NCI-H1417 treated with DMSO at 0.1 percent for 48 hours (cell line): ENCODE measurements around the gene KCNH3.
"Not testable (repeated sequence)": the region's sequence is repeated elsewhere in the genome, so short reads cannot be mapped to it uniquely, and the experiment has no call there.

Experiments used
- DNase-seq: peaks from one replicate; lab custom pipeline; 2025; lab: John Stamatoyannopoulos, UW

KCNH3 gene

DNA sequence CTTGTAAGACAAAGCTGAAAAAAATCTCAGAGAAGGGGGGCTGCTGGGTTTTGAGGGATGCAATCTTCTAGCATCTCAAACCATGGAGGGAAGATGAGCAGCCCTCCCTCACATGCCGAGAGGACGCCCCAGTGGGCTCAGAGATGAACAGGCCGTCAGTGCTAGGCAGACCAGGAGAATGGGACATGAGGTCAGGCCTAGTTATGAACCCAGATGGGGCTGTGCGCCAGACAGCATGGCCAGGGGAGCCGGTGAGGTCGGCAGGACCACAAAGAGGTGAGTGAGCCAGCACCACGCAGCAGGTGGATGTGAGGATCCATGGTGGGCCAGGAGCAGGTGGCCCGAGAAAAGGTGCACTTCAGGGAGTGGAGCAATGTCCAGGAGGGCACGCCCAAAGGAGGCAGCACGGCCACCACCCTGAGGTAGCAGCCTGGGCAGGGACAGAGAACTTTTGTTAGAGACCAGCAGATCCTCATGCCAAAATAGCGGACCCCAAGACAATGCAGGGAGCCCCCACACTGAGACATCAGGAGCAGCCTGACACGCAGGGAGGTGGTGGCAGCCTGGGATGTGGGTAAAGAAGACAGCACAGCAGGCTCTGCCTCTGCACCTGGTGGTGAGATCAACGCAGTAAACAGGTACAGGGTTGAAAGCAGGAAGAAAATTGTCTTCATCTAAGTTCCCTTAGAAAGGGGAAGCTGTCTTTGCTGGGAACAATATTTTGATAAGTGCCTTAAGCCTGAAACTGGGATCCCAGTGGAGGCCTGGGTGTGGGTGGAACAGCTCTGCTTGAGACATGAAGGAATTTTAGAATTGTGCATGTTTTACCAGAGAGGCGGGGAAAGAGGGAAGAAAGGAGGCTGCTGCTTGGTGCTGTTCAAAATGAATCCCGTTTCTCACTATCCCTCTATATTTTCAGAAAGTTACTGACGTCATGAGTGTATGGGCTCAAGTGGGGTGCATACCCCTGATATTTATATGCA lies 46.9 kb downstream of the KCNH3 start:
- no peak for DNase-seq

DNA sequence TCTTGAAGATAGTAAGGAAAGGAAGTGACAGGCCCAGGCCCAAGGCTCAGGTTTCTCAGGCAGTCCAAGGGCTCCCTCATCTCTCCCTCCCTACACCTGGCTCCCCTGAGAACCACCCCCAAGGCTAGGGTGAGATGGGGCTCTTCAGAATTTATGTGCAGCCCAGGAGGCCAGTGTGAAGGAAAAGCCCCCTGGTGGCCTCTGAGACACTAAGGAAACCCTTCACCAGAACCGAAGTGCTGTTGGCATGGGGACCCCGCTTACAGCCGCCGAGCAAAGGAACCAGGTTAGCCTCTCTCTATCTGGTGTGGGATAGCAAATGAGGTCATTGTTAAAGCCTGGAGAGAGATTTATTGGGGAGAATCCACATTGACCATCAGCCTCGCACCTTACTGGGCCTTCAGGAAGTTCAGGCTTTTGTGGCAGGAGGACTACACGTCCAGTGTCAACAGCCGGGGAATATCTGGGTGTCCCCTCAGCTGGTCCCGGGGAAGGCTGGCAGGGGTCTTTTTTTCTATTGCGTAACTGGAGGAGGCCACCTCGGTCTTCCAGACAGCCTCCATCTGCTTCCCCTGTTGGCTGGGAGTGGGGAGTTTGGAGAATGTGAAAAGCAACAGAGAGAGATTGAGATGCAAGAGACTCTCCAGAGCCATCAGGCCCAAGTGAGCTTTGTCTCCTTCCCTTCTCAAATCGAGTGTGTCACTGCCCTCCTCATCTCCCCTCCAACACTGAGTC lies 48.5 kb downstream of the KCNH3 start:
- no peak for DNase-seq

DNA sequence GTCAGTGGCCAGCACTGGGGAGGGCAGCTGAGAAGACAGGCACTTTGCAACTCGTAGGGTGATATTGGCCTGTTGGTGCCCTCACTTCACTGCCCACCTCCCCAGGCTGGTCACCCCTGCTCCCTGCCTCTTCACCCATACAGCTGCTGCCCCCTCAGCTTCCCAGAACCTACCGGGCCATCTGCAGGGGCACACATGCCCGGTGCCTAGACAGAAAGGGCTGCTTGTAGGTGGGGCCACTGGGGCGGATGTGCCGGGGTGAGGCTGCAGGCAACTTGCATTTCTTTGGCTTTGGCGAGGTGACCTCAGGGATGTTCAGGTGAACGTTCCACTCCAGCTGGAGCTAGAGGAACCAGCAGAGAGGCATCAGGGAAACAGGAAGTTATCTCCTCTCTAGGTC lies 49.5 kb downstream of the KCNH3 start:
- no peak for DNase-seq

DNA sequence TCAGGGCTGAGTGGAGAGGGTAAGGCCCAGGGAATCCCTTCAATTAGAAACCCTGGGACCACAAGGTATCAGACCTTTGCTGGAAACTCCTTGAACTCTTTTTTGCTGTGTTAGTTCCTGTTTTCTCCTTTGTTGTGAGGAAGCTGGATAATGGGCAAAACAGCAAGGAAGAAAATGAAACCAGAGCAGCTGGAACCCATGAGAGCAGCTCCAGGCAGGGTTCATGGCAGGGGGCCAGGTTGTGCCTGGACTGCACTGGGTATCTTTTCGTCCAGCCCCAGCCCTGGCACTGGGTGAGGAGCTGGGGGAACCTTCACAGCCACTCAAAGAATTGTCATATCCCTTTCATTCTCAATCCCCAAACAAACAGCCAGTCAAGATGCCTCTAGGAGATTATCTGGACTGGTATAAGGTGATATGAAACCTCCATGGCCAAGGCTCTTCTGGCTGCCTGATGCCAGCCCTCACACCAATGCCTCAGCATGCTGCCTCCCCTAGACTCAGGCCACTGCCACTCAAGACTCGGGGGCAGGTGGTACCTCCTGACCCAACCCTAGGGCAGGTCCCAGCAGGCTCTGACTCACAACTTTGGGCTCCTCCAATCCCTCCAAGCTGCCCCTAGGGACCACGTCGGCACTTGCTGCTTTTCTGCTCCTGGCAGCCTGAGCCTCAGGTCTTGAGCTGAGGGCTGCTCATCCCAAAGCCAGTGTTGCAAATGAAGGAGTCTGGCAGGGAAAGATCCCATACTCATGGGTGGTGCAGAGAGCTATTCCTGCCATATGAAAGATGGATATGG lies 50.1 kb downstream of the KCNH3 start:
- DNase-seq, result no peak

DNA sequence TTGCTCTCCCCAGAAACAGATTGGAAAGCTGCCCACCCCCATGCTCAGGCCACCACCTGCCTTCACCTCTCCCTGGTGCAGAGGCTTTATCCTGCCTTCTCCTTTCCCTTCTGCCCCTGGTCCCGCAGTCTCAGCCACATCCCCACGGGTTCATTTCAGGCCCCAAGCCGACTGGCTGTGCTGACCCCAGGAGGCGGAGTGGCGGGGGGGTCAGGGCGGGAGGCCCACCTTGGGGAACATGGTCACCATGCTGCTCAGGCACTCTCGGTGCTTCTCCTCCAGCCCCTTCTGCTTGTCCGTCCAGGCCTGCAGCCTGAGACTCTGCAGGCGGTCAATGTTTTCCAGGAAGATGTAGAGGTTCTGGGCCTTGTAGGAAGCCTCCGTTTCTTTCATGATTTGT lies 59.7 kb downstream of the KCNH3 start:
- DNase-seq, result no peak

DNA sequence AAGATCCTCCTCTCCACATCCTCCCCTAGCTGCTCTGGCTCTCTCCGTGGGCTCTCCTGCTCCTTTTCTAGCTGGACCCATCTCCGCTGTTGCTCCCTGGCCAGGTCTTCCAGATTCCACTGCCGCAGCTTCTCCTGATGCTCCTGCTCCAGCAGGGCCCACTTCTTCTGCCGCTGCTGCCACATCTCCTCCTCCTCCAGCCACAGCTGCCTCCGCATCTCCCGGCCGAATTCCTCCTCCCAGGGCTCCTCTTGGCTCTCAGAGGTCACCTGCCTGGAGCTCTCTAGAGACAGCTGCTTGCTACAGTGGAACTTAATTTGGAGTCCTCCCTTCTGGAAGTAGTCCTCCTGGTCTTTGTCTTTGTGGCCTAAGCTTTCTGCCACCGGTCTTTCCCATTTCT lies 61.1 kb downstream of the KCNH3 start:
- DNase-seq, result no peak

DNA sequence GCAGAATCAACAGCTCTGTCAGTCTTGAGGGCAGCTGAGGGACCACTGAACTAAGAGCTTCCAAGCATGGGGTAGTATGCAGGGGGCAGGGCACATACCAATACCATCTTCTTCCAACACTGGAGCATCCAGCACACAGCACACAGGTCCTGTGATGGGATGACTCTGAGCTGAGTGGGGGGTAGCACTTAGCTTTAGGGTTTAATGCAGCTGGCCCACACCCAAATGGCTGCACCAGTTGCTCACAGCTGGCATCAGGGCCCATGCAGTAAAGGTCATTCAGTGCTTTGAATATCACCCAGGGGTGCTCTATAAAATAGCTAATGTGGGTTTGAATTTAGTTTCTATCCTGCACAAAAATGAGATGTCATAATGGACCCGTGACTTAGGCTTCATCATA lies 64.9 kb downstream of the KCNH3 start:
- DNase-seq, result no peak

DNA sequence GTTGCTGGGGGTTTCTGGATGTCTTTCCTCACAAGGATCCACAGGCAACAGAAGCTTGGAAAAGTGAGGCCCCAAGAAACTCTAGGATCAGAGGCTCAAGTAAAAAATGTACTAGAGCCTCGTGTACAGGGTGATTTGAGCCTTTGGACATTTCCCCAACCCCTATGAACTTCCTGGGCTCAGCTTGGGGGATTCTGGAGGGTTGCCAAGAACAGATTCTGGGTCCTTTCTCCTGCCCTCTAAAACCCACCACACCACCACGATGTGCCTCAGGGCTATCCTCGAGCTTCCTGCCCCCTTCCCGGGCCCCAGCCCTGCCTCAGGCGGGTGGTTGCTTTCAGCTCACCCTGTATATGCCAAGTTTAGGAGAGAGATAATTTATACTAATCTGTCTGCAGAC lies 66.0 kb downstream of the KCNH3 start:
- no peak for DNase-seq

DNA sequence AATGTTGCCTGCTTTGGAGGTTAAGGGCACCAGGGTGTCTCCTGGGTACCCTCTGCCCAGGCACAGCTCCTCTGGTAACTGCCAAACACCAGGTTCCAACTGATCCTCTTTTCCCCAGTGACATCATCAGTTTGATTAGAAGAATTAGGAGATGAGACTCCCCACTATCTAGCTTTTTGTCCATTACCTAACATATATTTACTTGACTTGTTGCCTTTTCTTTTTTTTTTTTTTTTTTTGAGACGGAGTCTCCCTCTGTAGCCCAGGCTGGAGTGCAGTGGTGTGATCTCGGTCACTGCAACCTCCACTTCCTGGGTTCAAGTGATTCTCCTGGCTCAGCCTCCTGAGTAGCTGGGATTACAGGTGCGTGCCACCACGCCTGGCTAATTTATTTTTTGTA lies 66.7 kb downstream of the KCNH3 start, which contains the start of gene FAM186B:
Gene FAM186B, minus strand, starts transcription at position 101 of the 400 bp plus-strand sequence. CDS start 162 bp downstream, outside the sequence.
- not testable (repeated sequence) for DNase-seq
